HL-60 (cell line): ENCODE measurements around the gene CEP72.

ENCODE experiments used
- CTCF ChIP-seq: IDR thresholded peaks from one replicate; pipeline ENCODE4 v1.5.1; 2011; ENCODE audit warnings: low read length, control low read depth, inconsistent platforms; ENCODE audit not compliant: insufficient read depth
- GABPA ChIP-seq: IDR thresholded peaks from 2 replicates; pipeline ENCODE4 v1.6.1; 2012; ENCODE audit warnings: low read depth
- POLR2AphosphoS5 ChIP-seq: IDR thresholded peaks from 2 replicates; pipeline ENCODE4 v1.6.1; 2012; ENCODE audit warnings: low read depth
- REST ChIP-seq: IDR thresholded peaks from 2 replicates; pipeline ENCODE4 v1.6.1; 2012; ENCODE audit warnings: low read depth; ENCODE audit not compliant: insufficient replicate concordance
- SPI1 ChIP-seq: IDR thresholded peaks from 2 replicates; pipeline ENCODE4 v1.6.1; 2012; ENCODE audit warnings: low read depth, mild to moderate bottlenecking, borderline replicate concordance

- TF ChIP-seq CTCF (peak; percentile 83), REST (no peak), POLR2AphosphoS5 (no peak; the same call in 1 of the 2 replicates), SPI1 (no peak), GABPA (no peak)
These were observed 59.6 kb downstream of the CEP72 start for GRCh38 chr5:671459-672328.
